ENCODE data around the gene PCGF1. TPM values are rescaled to one million over a fixed set of nuclear protein-coding genes. Genes with fewer than 3 reads are reported as not detected.

The PCGF1 gene
- 33.4 to 36.3 TPM (median 35.3 TPM) in 5 replicates for total RNA-seq (2022; extraction: Qiagen RNA extraction; ENCODE audit: low read depth)

DNA sequence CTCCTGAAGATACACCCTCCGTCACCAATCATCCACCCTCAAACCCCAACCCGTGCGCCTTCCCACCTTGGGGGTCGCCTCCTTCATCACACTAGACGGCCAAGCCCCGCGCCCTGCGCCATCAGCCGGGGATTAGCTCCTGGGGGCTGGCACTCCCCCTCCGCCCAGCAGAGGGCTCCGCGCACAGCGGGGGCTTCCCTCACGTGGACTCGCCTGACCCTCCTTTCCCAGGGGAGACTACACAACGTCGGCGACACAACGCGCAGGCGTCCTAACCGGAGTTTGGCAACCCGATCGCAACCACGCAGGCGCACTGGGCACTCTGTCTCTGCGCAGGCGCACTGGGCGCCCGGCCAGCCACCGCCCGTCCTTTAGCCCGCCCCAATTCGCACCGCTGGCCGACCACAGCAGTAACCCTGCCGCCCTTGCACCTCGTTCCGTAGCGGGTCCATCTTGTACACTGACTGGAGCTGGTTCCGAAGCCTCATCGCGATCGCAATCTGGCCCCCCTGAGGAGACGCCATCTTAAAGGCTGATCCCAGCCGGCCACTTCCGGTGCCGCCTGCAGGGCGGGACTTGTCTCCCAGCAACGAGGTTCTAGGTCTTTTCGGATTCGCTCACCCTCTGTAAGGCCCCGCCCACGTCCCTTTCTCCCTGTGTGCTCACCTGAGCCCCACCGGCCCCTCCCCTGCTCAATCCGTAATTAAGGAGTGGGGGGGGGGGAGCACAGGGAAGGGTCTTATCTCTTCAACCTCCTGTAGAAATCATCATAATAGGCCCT is at the start of gene PCGF1:
Gene PCGF1, minus strand, starts transcription at position 551 of the 781 bp plus-strand sequence. Its CDS starts 27 bp downstream, at position 524.

DNA sequence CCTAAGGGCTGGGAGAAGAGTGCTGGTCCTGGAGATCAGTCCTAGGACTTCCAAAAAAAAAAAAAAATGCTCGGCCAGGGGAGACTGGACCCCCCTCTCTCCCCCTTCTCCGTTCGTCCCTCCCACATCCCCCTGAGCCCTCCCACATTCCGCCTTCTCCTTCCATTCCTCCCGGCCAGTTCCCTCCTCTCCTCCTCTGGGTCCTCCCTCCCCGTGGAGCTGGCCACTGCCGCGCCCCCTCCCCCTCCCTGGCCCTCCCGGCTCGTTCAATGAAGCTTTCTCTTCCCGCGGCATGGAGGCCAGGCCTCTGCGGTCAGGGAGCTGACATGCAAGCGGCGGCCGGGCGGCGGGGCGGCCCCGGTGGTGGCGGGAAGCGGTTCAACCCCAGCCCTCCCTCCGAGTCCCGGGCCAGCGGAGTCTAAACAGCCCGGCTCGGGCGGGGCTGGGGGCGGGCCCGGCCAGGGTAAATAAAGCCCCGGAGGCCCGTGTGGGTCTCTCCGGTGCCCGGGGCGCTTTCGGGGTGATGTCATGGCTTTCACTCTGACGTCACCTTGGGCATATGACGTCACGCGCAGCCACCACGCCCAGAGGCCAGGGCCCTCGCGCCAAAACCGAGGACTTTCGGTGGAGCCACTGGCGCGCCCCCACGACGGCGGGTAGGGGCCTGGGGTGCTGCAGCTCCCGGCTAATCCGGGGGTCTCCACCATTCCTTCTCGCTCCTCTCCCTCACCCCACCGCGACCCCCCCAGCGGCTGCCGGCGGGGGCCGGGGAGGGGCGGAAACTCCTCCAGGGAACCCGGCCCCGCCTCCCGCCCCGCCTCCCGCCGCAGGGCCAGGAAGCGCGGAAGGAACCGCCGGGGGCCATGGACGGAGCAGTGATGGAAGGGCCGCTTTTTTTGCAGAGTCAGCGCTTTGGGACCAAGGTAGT is 46.7 kb upstream of the PCGF1 start, which contains the start of the genes DOK1 and LOXL3:
Gene DOK1, plus strand, starts transcription at position 829 of the 928 bp plus-strand sequence. Its CDS starts 35 bp downstream, at position 864.
Gene LOXL3, minus strand, starts transcription at position 51 of the 928 bp plus-strand sequence. CDS start 1,308 bp downstream, outside the sequence.

DNA sequence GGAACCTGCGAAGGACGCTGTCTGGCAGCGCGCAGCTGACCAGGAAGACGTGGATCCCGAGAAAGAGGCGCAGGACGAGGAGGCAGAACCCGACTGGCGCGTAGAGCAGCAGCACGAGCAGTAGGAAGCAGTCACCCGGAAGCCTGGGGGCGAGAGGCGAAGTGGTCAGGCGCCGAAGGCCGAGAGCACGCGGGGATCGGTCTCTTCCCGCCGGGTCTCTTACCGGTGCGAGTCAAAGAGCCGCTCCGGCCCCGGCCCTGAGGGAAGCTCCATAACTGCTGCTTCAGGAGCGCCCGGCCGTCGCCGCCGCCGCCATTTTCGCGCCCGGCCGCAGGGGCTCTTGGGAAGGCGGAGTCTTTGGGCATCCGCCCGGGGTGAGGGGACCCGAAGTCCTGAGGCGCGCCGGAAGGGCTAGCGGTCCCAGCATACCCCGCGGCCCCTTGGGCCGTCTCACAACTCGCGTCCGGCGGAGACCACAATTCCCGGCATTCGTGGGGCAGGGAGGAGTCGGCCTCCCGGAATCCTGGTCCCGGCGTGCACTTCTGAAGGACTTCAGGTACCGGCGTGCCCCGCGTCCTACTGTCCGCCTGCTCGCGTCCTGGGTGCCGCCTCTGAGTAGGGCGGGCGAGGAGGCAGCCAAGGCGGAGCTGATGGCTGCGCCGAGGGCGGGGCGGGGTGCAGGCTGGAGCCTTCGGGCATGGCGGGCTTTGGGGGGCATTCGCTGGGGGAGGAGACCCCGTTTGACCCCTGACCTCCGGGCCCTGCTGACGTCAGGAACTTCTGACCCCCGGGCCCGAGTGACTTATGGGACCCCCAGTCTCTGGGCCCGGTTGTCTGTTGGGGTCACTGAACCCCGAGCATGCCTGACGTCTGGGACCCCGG is 22.1 kb upstream of the PCGF1 start, which contains the start of the genes AUP1 and HTRA2:
Gene AUP1, minus strand, starts transcription at position 350 of the 882 bp plus-strand sequence. Its CDS starts 77 bp downstream, at position 273.
Gene HTRA2, plus strand, starts transcription at position 577 of the 882 bp plus-strand sequence. Its CDS starts 74 bp downstream, at position 651.

DNA sequence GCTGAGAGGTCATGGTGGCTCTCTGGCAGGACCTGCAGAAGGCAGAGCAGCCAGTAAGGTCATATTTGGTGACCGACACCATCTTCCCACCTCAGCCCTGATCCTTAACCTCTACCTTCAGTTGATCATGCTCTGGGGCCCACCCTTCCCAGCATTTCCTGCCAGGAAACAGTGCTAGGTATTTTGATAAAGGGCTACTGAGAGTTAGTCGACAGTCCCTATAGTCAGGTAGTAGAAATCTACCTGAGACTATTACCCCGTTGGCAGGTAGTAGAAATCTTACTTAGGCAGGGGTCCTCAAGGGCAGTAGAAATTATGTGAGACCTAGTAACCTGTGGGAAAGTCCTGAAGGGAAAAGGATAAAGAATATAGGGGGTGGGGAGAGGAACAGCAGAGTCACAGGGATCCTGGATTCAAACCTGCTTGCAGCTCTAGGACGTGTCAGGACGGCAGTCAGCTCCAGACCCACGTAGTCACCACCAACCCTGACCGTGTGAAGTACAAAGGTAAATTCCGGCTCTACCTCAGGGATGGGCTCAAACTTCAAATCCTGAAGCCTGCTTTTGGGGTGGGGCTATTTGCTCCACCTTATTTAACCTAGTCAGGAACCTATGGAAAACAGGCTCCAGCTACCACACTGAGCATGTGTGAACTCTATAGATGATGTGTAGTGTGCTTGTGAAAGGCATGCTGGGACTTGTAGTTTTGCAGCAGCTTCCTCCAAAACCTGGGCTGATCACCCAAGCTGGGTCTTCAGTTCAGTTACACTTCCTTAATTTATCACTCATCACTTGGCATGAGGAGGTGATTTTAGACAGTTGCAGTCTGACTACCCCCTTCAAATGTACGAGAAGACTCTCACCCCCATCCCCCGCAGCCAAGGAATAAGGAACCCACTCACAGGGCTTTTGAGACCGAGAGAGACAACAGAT is 18.5 kb upstream of the PCGF1 start, which contains the start of gene DQX1:
Gene DQX1, minus strand, starts transcription at position 515 of the 932 bp plus-strand sequence. Its CDS starts 502 bp downstream, at position 13.

DNA sequence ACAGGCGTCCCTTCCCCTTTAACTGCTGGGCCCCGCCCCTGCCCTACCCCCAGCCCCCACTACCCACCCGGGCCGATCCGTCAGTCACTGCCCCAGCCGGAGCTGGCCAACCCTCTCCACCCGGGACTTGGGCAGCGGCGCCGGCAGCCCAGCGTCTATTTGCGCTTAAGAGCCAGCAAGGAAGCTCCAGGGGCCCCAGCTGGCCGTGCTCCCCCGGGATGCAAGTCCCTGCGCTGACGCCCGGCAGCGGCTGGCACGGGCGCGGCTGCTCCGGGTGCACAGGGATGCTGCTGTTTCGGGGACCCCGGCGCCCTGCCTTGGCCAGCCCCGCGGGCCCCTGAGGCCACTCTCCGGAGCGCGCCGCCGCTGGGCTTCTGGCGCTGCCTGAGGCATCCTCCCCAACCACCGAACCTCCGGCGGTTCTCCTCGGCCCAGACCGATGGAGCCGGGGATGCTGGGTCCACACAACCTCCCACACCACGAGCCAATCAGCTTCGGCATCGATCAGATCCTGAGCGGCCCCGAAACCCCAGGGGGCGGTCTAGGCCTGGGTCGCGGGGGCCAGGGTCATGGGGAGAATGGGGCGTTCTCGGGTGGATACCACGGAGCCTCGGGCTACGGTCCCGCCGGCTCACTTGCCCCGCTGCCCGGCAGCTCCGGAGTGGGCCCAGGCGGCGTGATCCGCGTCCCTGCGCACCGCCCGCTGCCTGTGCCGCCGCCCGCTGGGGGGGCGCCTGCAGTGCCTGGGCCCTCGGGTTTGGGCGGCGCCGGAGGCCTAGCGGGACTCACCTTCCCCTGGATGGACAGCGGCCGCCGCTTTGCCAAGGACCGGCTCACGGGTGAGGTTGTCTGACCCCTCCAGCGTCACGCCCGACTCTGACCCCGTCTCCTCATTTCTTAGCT is 7.1 kb upstream of the PCGF1 start, which contains the start of gene TLX2:
Gene TLX2, plus strand, starts transcription at position 83 of the 903 bp plus-strand sequence. Its CDS starts 357 bp downstream, at position 440.

DNA sequence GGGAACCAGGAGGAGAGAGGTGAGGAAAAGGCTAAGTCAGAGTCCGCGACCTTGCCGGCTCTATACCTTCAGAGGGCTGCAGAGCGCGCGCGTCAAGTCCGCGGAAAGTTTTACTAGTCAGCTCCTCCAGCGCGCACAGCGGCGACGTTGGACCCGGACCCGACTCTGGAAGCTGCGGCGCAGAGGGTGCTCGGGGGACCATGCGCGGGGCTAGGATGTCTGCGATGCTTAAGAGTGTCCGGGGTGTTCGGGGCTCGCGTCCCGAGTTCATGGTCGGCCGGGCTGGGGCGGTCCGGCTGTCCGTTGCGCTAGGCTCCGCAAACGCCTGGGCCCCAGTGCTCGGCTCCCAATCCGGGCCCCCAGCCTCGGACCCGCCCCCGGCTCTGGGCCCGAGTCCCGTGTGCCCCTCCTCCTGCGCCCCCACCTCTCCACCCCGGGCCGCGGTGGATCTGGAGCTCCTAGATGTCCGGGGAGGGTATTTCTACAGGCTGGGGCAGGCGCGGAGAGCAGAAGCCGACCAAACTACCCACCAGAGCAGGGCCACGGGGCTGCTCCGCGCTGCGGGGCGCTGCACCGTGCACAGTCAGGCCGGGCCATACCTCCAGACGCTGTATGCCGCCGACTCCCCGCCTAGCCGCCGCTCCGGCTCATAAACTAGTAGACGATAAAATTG is 8.1 kb downstream of the PCGF1 start, which contains the start of gene LBX2:
Gene LBX2, minus strand, starts transcription at position 337 of the 673 bp plus-strand sequence. Its CDS starts 66 bp downstream, at position 271.

DNA sequence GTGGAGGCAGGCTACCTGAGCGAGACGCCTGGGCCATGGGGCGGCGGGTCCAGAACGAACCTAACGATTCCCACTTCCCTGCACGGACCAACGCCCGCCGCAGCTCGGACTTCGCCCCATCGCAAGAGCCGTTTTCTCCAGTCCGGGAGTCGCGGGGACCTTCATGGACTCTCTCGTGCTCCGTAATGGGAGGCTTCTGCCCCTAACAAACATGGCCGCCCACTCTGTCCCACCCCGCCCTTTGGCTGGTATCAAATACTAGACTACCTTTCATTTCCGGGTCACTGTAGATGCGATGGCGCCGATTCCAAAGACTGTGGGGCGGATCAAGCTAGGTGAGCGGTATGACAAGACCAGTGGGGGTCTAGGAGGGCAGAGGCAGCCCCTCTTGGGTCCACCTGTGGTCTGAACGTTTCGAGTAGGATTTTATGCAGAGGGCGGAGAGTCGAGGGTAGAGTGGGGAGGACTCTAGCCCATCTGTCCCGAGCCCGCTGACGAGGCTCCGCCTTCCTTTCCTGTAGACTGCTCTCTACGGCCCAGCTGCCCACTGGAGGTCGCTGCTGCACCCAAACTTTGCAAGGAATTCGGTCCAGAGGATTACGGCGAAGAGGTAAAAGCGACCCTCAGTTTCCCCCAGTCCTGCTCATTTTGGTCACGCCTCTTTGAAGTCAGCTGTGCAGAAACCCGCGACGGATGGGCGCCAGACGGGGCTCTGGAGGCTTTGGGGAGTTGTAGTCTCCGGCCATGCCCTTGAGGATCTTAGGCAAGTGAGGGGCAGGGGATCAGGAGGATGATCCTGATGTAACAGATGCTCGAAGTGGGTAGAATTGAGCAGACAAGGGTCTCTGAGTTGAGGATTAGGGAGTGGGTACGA is 24.5 kb downstream of the PCGF1 start, which contains the start of the genes CCDC142 and TTC31:
Gene CCDC142, minus strand, starts transcription at position 198 of the 874 bp plus-strand sequence. Its CDS starts 161 bp downstream, at position 37.
Gene TTC31, plus strand, starts transcription at position 281 of the 874 bp plus-strand sequence. Its CDS starts 15 bp downstream, at position 296.

DNA sequence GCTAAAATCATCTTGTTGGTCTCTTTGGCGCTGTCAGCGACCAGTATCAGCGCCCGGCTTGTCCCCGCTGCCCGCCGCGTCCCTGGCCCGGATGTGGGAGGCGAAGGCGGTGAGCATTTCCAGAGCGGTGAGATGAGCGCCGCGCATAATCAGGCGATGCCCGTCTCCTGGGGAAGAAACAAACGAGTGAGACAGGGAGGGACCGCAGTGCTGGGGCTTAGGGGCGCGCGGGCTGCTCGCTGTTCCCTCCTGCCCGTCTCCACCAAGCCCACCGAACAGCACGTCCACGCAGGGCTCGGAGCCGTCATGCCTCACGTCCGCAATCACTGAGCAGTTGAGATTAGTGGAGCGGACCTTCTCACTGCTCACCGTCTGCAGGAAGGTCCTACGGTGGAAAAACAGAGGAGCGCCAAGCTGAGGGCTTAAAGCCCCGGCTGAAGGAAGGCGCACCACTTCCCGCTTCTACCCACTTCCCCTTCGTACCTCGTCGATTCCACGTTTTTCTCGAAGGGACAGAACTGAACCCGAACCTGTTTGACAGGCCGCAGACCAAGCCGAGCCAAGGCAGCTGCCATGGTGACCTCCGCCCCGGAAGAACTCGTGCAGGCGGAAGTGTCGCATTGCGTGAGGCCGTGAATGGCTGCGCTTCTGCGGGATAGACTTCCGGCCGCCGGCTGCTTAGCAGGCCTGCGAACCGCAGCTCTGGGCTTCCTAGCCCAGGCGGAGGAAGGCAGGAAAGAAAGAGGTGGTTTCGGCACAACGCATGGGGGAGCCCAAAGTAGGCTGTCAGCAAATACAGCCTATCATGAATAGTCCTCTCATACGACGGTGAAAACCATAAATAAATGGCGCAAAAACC is 35.2 kb downstream of the PCGF1 start, which contains the start of gene MRPL53:
Gene MRPL53, minus strand, starts transcription at position 595 of the 859 bp plus-strand sequence. Its CDS starts 20 bp downstream, at position 575.

DNA sequence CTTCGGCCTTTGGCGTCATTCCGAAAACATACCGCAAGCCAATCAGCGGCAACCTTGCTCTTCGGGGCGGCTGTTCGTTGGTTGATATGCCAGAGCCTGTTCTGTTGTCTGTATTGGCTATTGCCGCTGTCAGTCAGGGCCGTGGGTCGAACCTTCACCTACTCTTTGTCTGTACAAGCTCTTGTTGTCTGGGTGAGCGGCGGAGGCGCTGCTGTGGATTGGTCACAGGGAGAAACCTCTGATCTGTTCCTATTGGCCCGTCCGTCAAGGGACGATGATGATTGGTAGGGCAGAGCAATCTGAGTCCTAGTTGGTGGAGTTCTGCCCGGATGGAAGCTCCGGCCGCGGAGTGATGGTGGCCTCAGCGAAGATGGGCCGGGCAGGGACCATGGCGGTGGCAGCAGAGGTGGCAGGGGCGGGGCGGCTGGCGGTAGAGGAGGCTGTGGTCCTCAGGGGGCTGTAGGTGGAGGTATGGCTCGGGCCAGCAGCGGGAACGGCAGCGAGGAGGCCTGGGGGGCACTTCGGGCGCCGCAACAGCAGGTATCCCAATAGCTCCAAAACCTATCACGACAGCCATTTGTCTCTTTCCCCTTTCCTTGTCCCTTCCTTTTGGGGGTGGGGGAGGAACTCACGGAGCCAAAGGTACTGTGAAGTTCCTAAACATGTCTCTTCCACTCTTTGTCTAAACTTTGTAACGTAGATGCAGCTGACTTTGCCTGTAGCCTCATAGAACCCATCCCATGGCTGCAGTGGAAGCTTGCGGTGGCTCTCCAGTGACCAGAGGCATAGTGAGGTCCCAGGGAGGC is 49.2 kb downstream of the PCGF1 start, which contains the start of gene WBP1:
Gene WBP1, plus strand, starts transcription at position 307 of the 806 bp plus-strand sequence. Its CDS starts 165 bp downstream, at position 472.

Other genes starting within 250 kb of the PCGF1 start
- 0.14 to 0.40 TPM (median 0.21 TPM) in 5 replicates for gene SLC4A5, start 164.3 kb downstream of the PCGF1 start, total RNA-seq (2022; extraction: Qiagen RNA extraction; ENCODE audit: low read depth)
- gene DCTN1, start 127.4 kb downstream of the PCGF1 start, total RNA-seq (2022; extraction: Qiagen RNA extraction; ENCODE audit: low read depth): 101 to 149 TPM (median 140 TPM) in 5 replicates
- gene C2orf81, start 86.1 kb downstream of the PCGF1 start, total RNA-seq (2022; extraction: Qiagen RNA extraction; ENCODE audit: low read depth): 2.8 to 4.7 TPM (median 3.5 TPM) in 5 replicates
- gene WDR54, start 86.0 kb downstream of the PCGF1 start, total RNA-seq (2022; extraction: Qiagen RNA extraction; ENCODE audit: low read depth): 72.5 to 92.0 TPM (median 82.3 TPM) in 5 replicates
- gene RTKN, start 65.8 kb downstream of the PCGF1 start, total RNA-seq (2022; extraction: Qiagen RNA extraction; ENCODE audit: low read depth): 19.2 to 26.3 TPM (median 21.2 TPM) in 5 replicates
- gene INO80B, start 52.6 kb downstream of the PCGF1 start, total RNA-seq (2022; extraction: Qiagen RNA extraction; ENCODE audit: low read depth): 52.2 to 58.2 TPM (median 54.4 TPM) in 5 replicates
- 51.5 to 88.6 TPM (median 83.1 TPM) in 5 replicates for gene WBP1, start 49.3 kb downstream of the PCGF1 start, total RNA-seq (2022; extraction: Qiagen RNA extraction; ENCODE audit: low read depth)
- 40.8 to 55.0 TPM (median 49.5 TPM) in 5 replicates for gene MOGS, start 42.3 kb downstream of the PCGF1 start, total RNA-seq (2022; extraction: Qiagen RNA extraction; ENCODE audit: low read depth)
- 99.0 to 157 TPM (median 138 TPM) in 5 replicates for gene MRPL53, start 35.0 kb downstream of the PCGF1 start, total RNA-seq (2022; extraction: Qiagen RNA extraction; ENCODE audit: low read depth)
- 12.3 to 16.8 TPM (median 15.4 TPM) in 5 replicates for gene CCDC142, start 24.7 kb downstream of the PCGF1 start, total RNA-seq (2022; extraction: Qiagen RNA extraction; ENCODE audit: low read depth)
- 15.1 to 18.4 TPM (median 15.3 TPM) in 5 replicates for gene TTC31, start 24.6 kb downstream of the PCGF1 start, total RNA-seq (2022; extraction: Qiagen RNA extraction; ENCODE audit: low read depth)
- 3.0 to 4.0 TPM (median 3.5 TPM) in 5 replicates for gene LBX2, start 8.1 kb downstream of the PCGF1 start, total RNA-seq (2022; extraction: Qiagen RNA extraction; ENCODE audit: low read depth)
- 0.12 to 0.54 TPM (median 0.29 TPM) in 5 replicates for gene TLX2, start 6.8 kb upstream of the PCGF1 start, total RNA-seq (2022; extraction: Qiagen RNA extraction; ENCODE audit: low read depth)
- 0.09 to 0.22 TPM (median 0.13 TPM) in 5 replicates for gene DQX1, start 18.5 kb upstream of the PCGF1 start, total RNA-seq (2022; extraction: Qiagen RNA extraction; ENCODE audit: low read depth)
- 194 to 263 TPM (median 246 TPM) in 5 replicates for gene AUP1, start 22.0 kb upstream of the PCGF1 start, total RNA-seq (2022; extraction: Qiagen RNA extraction; ENCODE audit: low read depth)
- 32.0 to 46.8 TPM (median 42.8 TPM) in 5 replicates for gene HTRA2, start 22.2 kb upstream of the PCGF1 start, total RNA-seq (2022; extraction: Qiagen RNA extraction; ENCODE audit: low read depth)
- gene LOXL3, start 46.2 kb upstream of the PCGF1 start, total RNA-seq (2022; extraction: Qiagen RNA extraction; ENCODE audit: low read depth): 0.32 to 0.65 TPM (median 0.45 TPM) in 5 replicates
- 3.5 to 5.9 TPM (median 4.2 TPM) in 5 replicates for gene DOK1, start 47.0 kb upstream of the PCGF1 start, total RNA-seq (2022; extraction: Qiagen RNA extraction; ENCODE audit: low read depth)
- gene M1AP, start 140.6 kb upstream of the PCGF1 start, total RNA-seq (2022; extraction: Qiagen RNA extraction; ENCODE audit: low read depth): not detected in 5 replicates
- gene SEMA4F, start 146.6 kb upstream of the PCGF1 start, total RNA-seq (2022; extraction: Qiagen RNA extraction; ENCODE audit: low read depth): 8.8 to 11.7 TPM (median 9.6 TPM) in 5 replicates